ENCODE data around the gene SUCNR1. TPM values are rescaled to one million over a fixed set of nuclear protein-coding genes. Genes with fewer than 3 reads are reported as not detected.

SUCNR1 gene
- total and polyA plus RNA-seq, 2 of the 4 experiments (the other 2 are of a cell fraction) = not detected

GRCh38 chr3:151912028-151912427 is 38.6 kb downstream of the SUCNR1 start:
- Histone ChIP-seq H4K5ac (ENCODE audit: low read depth, low read length) (no peak overlapping the region), H3K9ac (ENCODE audit: low read depth, low read length) (no peak overlapping the region), H3K9me3 (ENCODE audit: control insufficient read depth, insufficient read depth, low read length) (no peaks in the 10 kb centered on the region), H2BK20ac (ENCODE audit: low read depth, low read length) (no peak overlapping the region; the same call in 1 of the 2 replicates), H3K9me1 (ENCODE audit: insufficient read depth, low read length) (no peaks in the 10 kb centered on the region; the same call in 1 of the 2 replicates), H3K56ac (ENCODE audit: extremely low read depth, insufficient read depth, low read length) (no peak overlapping the region), H4K20me1 (ENCODE audit: insufficient read depth, low read length) (no peaks in the 10 kb centered on the region), H2BK5ac (ENCODE audit: low read depth, low read length, poor library complexity, severe bottlenecking) (no peak overlapping the region), H2AK5ac (ENCODE audit: low read depth, low read length) (no peak overlapping the region), H3K27me3 (ENCODE audit: control insufficient read depth, insufficient read depth, low read length) (no peaks in the 10 kb centered on the region), H3K18ac (ENCODE audit: low read depth, low read length) (no peak overlapping the region; the same call in 1 of the 2 replicates), H3K14ac (replicated peaks; ENCODE audit: low read depth, low read length) (no peak overlapping the region), H2AK9ac (replicated peaks; ENCODE audit: low read depth, low read length, poor library complexity) (no peak overlapping the region), H3K4ac (ENCODE audit: low read depth, low read length) (no peak overlapping the region; the same call in 1 of the 2 replicates), H2BK15ac (ENCODE audit: low read depth, low read length) (0 out of 3 replicates have a peak overlapping the region, but pooled peaks have one; percentile 67), H2BK120ac (ENCODE audit: low read depth, low read length) (no peak overlapping the region; the same call in 1 of the 2 replicates), H4K91ac (ENCODE audit: insufficient read depth, low read depth, low read length) (no peak overlapping the region), H3K4me3 (ENCODE audit: insufficient read depth, low read depth, low read length) (no peak overlapping the region), H3K23ac (ENCODE audit: low read depth, low read length) (no peak overlapping the region), H3K4me2 (ENCODE audit: low read depth, low read length) (no peak overlapping the region), H3K79me1 (ENCODE audit: low read depth in 1 of 2, low read length in 2 of 2) (no peaks in the 10 kb centered on the region), H3K27ac (ENCODE audit: insufficient read depth, low read length) (no peak overlapping the region), H3K36me3 (ENCODE audit: control insufficient read depth, insufficient read depth, low read length) (no peaks in the 10 kb centered on the region), H4K8ac (ENCODE audit: low read depth in 2 of 2, low read length in 2 of 2) (no peak overlapping the region), H3K4me1 (ENCODE audit: control insufficient read depth, insufficient read depth, low read length) (peaks cover 5% of the 10 kb centered on the region; the same call in 1 of the 2 replicates), H2AFZ (replicated peaks; ENCODE audit: low read length, poor library complexity) (no peak overlapping the region)
- intact Hi-C loops (cut with micrococcal nuclease) (no loop called here), dilution Hi-C loops (cut with HindIII; ENCODE audit: low sequenced_read_pairs, unreplicated experiment) (no loop called here), in situ Hi-C loops (cut with MboI; ENCODE audit: low sequenced_read_pairs) (loop anchor here (5.0 kb wide), 1 partner anchor 475 kb away; no protein-coding TSS in a partner anchor)
- BruUV-seq (replicated peaks) = no TSS peak
- DNase-seq = peak; percentile 54
- no peak for ATAC-seq (ENCODE audit: low read depth)
- ChIA-PET CTCF (no interaction called here), POLR2A (ENCODE audit: unreplicated experiment) (no interaction called here)
- no CpG with 5 or more reads among the region's 1 CpG for WGBS, 2 experiments (ENCODE audit: extremely low coverage in 2 of 2, insufficient read length in 1 of 2)
- TF ChIP-seq MAZ (IDR thresholded peaks at IDR 0.05; ENCODE audit: borderline replicate concordance, low read depth, low read length) = no peak
- no peak for TF ChIP-seq MAFK (IDR thresholded peaks at IDR 0.05; ENCODE audit: low read depth, low read length)
- TF ChIP-seq RCOR1 (IDR thresholded peaks at IDR 0.05; ENCODE audit: insufficient replicate concordance, low read length) = no peak
- TF ChIP-seq CHD1 (IDR thresholded peaks at IDR 0.05; ENCODE audit: low read depth, low read length) = no peak
- no peak for TF ChIP-seq RAD21 (IDR thresholded peaks at IDR 0.05; ENCODE audit: low read length)
- TF ChIP-seq BHLHE40 (IDR thresholded peaks at IDR 0.05; ENCODE audit: low read depth, low read length) = no peak
- TF ChIP-seq POLR2A (IDR thresholded peaks at IDR 0.05; ENCODE audit: low read depth, low read length) = no peak
- TF ChIP-seq CTCF (conservative IDR thresholded peaks at IDR 0.05; ENCODE audit: low read depth, low read length) = no peak
- no peak for TF ChIP-seq USF2 (IDR thresholded peaks at IDR 0.05; ENCODE audit: low read depth, low read length)

Measured in IMR-90 (cell line).